SK-N-DZ (cell line): ENCODE data around the gene BICDL1.

Source experiments
- DNase-seq: peaks from one replicate; pipeline ENCODE4 v3.0.0-alpha.2; 2015; ENCODE audit warnings: low spot score
- small RNA-seq, 2 experiments: library from RNA; depleted of rRNA; stranded (forward); fragments of <200 nt; gene quantifications; one replicate each; pipeline ENCODE3, GENCODE V24; 2014

BICDL1 gene

GRCh38 chr12:120125792-120126634, 137.0 kb downstream of the BICDL1 start:
- no peak for DNase-seq

GRCh38 chr12:120126635-120127005, 137.6 kb downstream of the BICDL1 start:
- DNase-seq, result no peak

- no peak for DNase-seq
Observed at GRCh38 chr12:120130011-120130410, 141.0 kb downstream of the BICDL1 start.

- no peak for DNase-seq
Observed at GRCh38 chr12:120131116-120131515, 142.1 kb downstream of the BICDL1 start.

- DNase-seq, result no peak
Observed at GRCh38 chr12:120132054-120132836, 143.2 kb downstream of the BICDL1 start.

GRCh38 chr12:120132863-120133385, 143.9 kb downstream of the BICDL1 start:
- no peak for DNase-seq

GRCh38 chr12:120134307-120134980, 145.4 kb downstream of the BICDL1 start:
- no peak for DNase-seq

GRCh38 chr12:120136093-120136770, 147.2 kb downstream of the BICDL1 start:
- no peak for DNase-seq

- no peak for DNase-seq
Observed at GRCh38 chr12:120137833-120138232, 148.8 kb downstream of the BICDL1 start.

GRCh38 chr12:120138366-120138765, 149.3 kb downstream of the BICDL1 start:
- DNase-seq, result no peak

GRCh38 chr12:120139958-120140357, 150.9 kb downstream of the BICDL1 start:
- DNase-seq, result no peak

GRCh38 chr12:120140603-120141002, 151.6 kb downstream of the BICDL1 start:
- no peak for DNase-seq

GRCh38 chr12:120141336-120141735, 152.3 kb downstream of the BICDL1 start:
- DNase-seq, result no peak

GRCh38 chr12:120142231-120142877, 153.3 kb downstream of the BICDL1 start:
- no peak for DNase-seq

Small RNAs within 50 kb of the gene (small RNA-seq; reads per million reads assigned to genes)
- 0 reads per million in 2 experiments for gene AC004812.1
